AG09319 (cell line): ENCODE results near the gene RIMS3.

Experiments
- DNase-seq: peaks from one replicate; pipeline ENCODE4 v3.0.0-alpha.2; 2010; ENCODE audit warnings: low read depth; ENCODE audit errors: extremely low read depth
- CTCF ChIP-seq: IDR thresholded peaks from 2 replicates; pipeline ENCODE4 v1.5.1; 2011; ENCODE audit warnings: low read depth, mild to moderate bottlenecking, inconsistent platforms, low read length, moderate library complexity

The RIMS3 gene

DNA sequence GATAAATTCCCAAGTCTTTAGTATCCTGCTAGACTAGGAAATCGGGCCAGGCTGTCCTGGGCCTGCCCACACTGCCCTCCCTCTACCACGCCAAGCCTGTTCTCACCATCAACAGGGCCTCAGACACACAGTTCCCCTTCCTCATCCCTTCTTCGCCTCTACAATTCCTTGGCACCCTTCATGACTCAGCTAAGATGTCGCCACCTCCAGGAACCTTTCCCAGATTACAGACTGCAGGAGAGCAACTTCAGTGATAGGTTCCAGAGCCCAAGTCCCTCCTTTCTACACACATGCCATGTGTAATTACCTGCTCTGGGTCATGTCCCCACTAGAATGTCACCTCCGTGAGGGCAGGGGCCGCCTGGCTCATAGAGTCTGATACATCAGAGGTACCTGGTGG, 3.3 kb downstream of the RIMS3 start:
- DNase-seq: no peak
- TF ChIP-seq CTCF: no peak

- TF ChIP-seq CTCF: no peak
- no peak for DNase-seq
These were observed 3.8 kb downstream of the RIMS3 start for GRCh38 chr1:40661678-40662077.

- no peak for DNase-seq
- no peak for TF ChIP-seq CTCF
These were observed 5.9 kb downstream of the RIMS3 start for GRCh38 chr1:40659649-40659947.

DNA sequence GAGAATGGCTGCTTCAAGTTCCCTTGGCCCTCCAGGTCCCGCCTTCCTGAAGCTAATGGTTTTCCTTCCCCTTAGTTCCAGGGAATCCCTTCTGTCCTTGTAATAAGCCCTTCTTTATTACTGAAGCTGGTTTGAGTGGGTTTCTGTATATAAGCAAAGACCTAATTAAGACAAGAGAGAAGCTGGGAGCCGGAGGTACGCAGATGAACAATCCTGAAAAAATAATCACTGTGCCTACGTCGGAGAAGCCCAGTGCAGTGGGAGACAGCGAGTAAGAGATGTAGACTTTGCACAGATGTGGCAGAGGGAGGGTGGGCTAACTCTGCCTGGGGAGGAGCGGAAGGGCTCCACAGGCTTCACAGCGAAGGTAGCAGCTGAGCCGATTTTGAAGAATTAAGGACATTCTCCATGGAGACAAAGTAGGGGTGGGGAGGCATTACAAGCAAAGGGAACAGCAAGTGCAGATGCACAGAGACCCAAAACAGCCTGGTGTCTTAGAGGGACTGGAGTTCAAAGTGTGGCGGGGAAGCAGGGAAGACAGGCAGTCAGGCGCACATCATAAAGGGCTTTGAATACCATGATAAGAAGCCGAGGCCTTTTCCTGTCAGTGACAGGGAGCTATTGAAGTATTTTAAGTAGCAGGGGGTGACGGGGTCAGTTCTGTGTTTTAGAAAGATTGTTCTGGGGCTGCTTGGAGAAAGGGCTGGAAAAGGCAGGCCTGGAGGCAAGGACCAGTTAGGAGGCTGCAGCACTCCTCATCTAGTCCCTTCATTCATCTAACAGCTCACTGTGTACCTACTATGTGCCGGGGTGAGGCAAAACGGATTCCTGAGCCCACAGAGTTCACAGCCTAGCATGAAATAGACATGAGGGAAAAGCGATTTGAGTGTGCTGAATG, 6.5 kb downstream of the RIMS3 start:
- TF ChIP-seq CTCF: no peak
- no peak for DNase-seq

DNA sequence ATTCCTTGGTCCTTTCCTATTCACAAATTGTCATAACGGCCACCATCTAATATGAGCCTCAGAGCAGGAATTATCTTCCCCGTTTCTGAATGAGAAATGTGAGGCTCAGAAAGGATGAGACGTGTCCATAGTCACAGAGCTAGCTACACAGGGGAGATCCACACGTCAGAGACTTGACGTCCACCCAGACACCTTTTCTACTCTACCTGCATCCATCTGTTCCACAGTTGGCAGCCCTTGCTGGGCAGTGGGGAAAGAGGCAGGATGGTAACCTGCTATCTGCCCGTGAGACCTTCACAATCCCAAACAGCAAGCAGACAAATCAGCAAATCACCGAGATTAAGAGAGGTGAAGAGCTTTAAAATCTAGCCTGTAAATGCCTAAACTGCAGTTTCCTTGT, 8.4 kb downstream of the RIMS3 start:
- no peak for DNase-seq

GRCh38 chr1:40653851-40654537, 11.5 kb downstream of the RIMS3 start:
- DNase-seq: no peak

More for the DNA sequence above, 8.4 kb downstream of the RIMS3 start:
- TF ChIP-seq CTCF: no peak

More at GRCh38 chr1:40653851-40654537, 11.5 kb downstream of the RIMS3 start:
- no peak for TF ChIP-seq CTCF
